Mesenchymal stem cell (in vitro differentiated cells and primary cell): ENCODE measurements around the gene CAMK2G.

Source experiments
- DNase-seq: peaks from one replicate; pipeline ENCODE4 v3.0.0-alpha.2; 2013
- H2AFZ ChIP-seq: one replicate; pipeline ENCODE4 v1.6.1; 2013; ENCODE audit warnings: low read depth, mild to moderate bottlenecking, control low read depth, inconsistent platforms, low read length, moderate library complexity
- H2AK5ac ChIP-seq: 2 replicates; pipeline ENCODE4 v1.6.1; 2013; ENCODE audit warnings: low read length, moderate library complexity, mild to moderate bottlenecking, inconsistent platforms; ENCODE audit not compliant: severe bottlenecking
- H2BK120ac ChIP-seq: one replicate; pipeline ENCODE4 v1.6.1; 2013; ENCODE audit warnings: low read depth, mild to moderate bottlenecking, inconsistent platforms, low read length, moderate library complexity
- H2BK12ac ChIP-seq, 2 experiments: one replicate each; pipeline ENCODE4 v1.6.1; 2013; ENCODE audit warnings: inconsistent platforms in 2 of 2, low read length in 2 of 2, mild to moderate bottlenecking in 2 of 2, moderate library complexity in 2 of 2, control low read depth in 1 of 2
- H2BK15ac ChIP-seq: one replicate; pipeline ENCODE4 v1.6.1; 2013; ENCODE audit warnings: mild to moderate bottlenecking, low read depth, inconsistent platforms; ENCODE audit not compliant: poor library complexity, severe bottlenecking
- H2BK5ac ChIP-seq: 2 replicates; pipeline ENCODE4 v1.6.1; 2013; ENCODE audit warnings: low read depth, mild to moderate bottlenecking, low read length, control low read depth, inconsistent platforms; ENCODE audit not compliant: poor library complexity, severe bottlenecking
- H3K14ac ChIP-seq, 2 experiments: one replicate each; pipeline ENCODE4 v1.6.1; 2013; ENCODE audit warnings: inconsistent platforms in 2 of 2, low read length in 2 of 2, control low read depth in 1 of 2, mild to moderate bottlenecking in 1 of 2, moderate library complexity in 1 of 2
- H3K18ac ChIP-seq, 2 experiments: one replicate each; pipeline ENCODE4 v1.6.1; 2013; ENCODE audit warnings: inconsistent platforms in 2 of 2, low read length in 2 of 2, control low read depth in 1 of 2, low read depth in 1 of 2, mild to moderate bottlenecking in 1 of 2
- H3K23ac ChIP-seq, 2 experiments: one replicate each; pipeline ENCODE4 v1.6.1; 2013; ENCODE audit warnings: inconsistent platforms in 2 of 2, low read length in 2 of 2, mild to moderate bottlenecking in 2 of 2, moderate library complexity in 2 of 2, control low read depth in 1 of 2
- H3K27ac ChIP-seq: 2 replicates; pipeline ENCODE4 v1.5.1; 2013; ENCODE audit warnings: mild to moderate bottlenecking, moderate library complexity, low read length, control low read depth, inconsistent platforms; ENCODE audit not compliant: poor library complexity, severe bottlenecking
- H3K27me3 ChIP-seq, 2 experiments: 2 replicates each; pipeline versions ENCODE4 v1.6.1 to v1.7.0; 2013; ENCODE audit warnings: low read length in 2 of 2, mild to moderate bottlenecking in 2 of 2, moderate library complexity in 2 of 2, control low read depth in 1 of 2, inconsistent platforms in 1 of 2; ENCODE audit not compliant: control insufficient read depth in 1 of 2, insufficient read depth in 1 of 2
- H3K36me3 ChIP-seq, 2 experiments: 2 replicates each; pipeline versions ENCODE4 v1.6.1 to v1.7.0; 2013; ENCODE audit warnings: low read length in 2 of 2, control low read depth in 1 of 2, inconsistent platforms in 1 of 2, low read depth in 1 of 2, mild to moderate bottlenecking in 1 of 2; ENCODE audit not compliant: insufficient read depth in 2 of 2, control insufficient read depth in 1 of 2
- H3K4ac ChIP-seq, 2 experiments: one replicate each; pipeline ENCODE4 v1.6.1; 2013; ENCODE audit warnings: inconsistent platforms in 2 of 2, low read length in 2 of 2, mild to moderate bottlenecking in 2 of 2, moderate library complexity in 2 of 2, control low read depth in 1 of 2, low read depth in 1 of 2
- H3K4me1 ChIP-seq: 2 replicates; pipeline ENCODE4 v1.6.1; 2013; ENCODE audit warnings: low read depth, low read length, control low read depth; ENCODE audit not compliant: control insufficient read depth, insufficient read depth
- H3K4me2 ChIP-seq: 2 replicates; pipeline ENCODE4 v1.6.1; 2013; ENCODE audit warnings: low read length, mild to moderate bottlenecking, inconsistent platforms; ENCODE audit not compliant: poor library complexity, severe bottlenecking
- H3K4me3 ChIP-seq, 2 experiments: 2 replicates each; pipeline versions ENCODE4 v1.5.1 to v1.7.0; 2013; ENCODE audit warnings: low read length in 2 of 2, mild to moderate bottlenecking in 2 of 2, control low read depth in 1 of 2, low read depth in 1 of 2; ENCODE audit not compliant: insufficient read depth in 1 of 2
- H3K79me1 ChIP-seq: replicated peaks from 2 replicates; pipeline ENCODE4 v1.6.1; 2013; ENCODE audit warnings: mild to moderate bottlenecking, control low read depth, low read length, inconsistent platforms; ENCODE audit not compliant: poor library complexity, severe bottlenecking
- H3K9ac ChIP-seq: 2 replicates; pipeline ENCODE4 v1.7.0; 2013; ENCODE audit warnings: mild to moderate bottlenecking, low read length, moderate library complexity
- H3K9me3 ChIP-seq: 2 replicates; pipeline ENCODE4 v1.7.0; 2013; ENCODE audit warnings: mild to moderate bottlenecking, low read length; ENCODE audit not compliant: control insufficient read depth
- H4K8ac ChIP-seq: one replicate; pipeline ENCODE4 v1.6.1; 2013; ENCODE audit warnings: inconsistent platforms, mild to moderate bottlenecking, low read length, moderate library complexity
- H4K91ac ChIP-seq: one replicate; pipeline ENCODE4 v1.6.1; 2013; ENCODE audit warnings: mild to moderate bottlenecking, low read length, inconsistent platforms
- WGBS: methylation state at CpG from one replicate; pipeline ENCODE4 v1.1.7; 2013; ENCODE audit warnings: mixed read lengths; 5-methylcytosine and 5-hydroxymethylcytosine counted together

CAMK2G gene

GRCh38 chr10:73800560-73801252 lies 73.6 kb downstream of the CAMK2G start:
- Histone ChIP-seq H3K18ac (no peak overlapping the region), H4K8ac (no peak overlapping the region), H3K9me3 (no peaks in the 10 kb centered on the region), H2BK5ac (no peak overlapping the region), H2AK5ac (no peak overlapping the region), H2BK12ac (no peak overlapping the region), H3K79me1 (peaks cover 2% of the 10 kb centered on the region), H3K9ac (no peak overlapping the region), H2BK120ac (no peak overlapping the region), H2AFZ (no peak overlapping the region), H3K36me3 (peaks cover 81 to 96% of the 10 kb centered on the region in 2 experiments), H3K27me3 (no peaks in the 10 kb centered on the region), H3K4me3 (no peak overlapping the region), H3K4ac (no peak overlapping the region), H3K23ac (no peak overlapping the region), H4K91ac (no peak overlapping the region), H3K4me2 (no peak overlapping the region), H3K27ac (no peak overlapping the region), H3K14ac (no peak overlapping the region), H2BK15ac (no peak overlapping the region), H3K4me1 (peaks cover 2% of the 10 kb centered on the region)
- no peak for DNase-seq
- 95% methylated on average over 15 of the region's 20 CpGs for WGBS

- WGBS: 91% methylated on average over 6 of the region's 9 CpGs
- H2AK5ac ChIP-seq: no peak overlapping the region
- H3K27ac ChIP-seq: no peak overlapping the region
- H3K79me1 ChIP-seq: no peaks in the 10 kb centered on the region
- no peaks in the 10 kb centered on the region for H3K27me3 ChIP-seq
- H3K9ac ChIP-seq: no peak overlapping the region
- no peak overlapping the region for H4K8ac ChIP-seq
- no peak overlapping the region for H3K4ac ChIP-seq
- H3K9me3 ChIP-seq: no peaks in the 10 kb centered on the region
- H3K36me3 ChIP-seq: peaks cover 80 to 96% of the 10 kb centered on the region in 2 experiments
- H3K23ac ChIP-seq: no peak overlapping the region
- H2AFZ ChIP-seq: no peak overlapping the region
- H3K14ac ChIP-seq: no peak overlapping the region
- peaks cover 2% of the 10 kb centered on the region for H3K4me1 ChIP-seq
- DNase-seq: no peak
- H2BK15ac ChIP-seq: no peak overlapping the region
- H3K4me3 ChIP-seq: no peak overlapping the region
- no peak overlapping the region for H2BK5ac ChIP-seq
- H4K91ac ChIP-seq: peak overlapping the region; percentile 41
- no peak overlapping the region for H2BK12ac ChIP-seq
- no peak overlapping the region for H2BK120ac ChIP-seq
- no peak overlapping the region for H3K4me2 ChIP-seq
- H3K18ac ChIP-seq: no peak overlapping the region
Observed at GRCh38 chr10:73799899-73800559, 74.3 kb downstream of the CAMK2G start.

GRCh38 chr10:73798927-73799560 lies 75.3 kb downstream of the CAMK2G start:
- Histone ChIP-seq H2BK5ac (no peak overlapping the region), H3K79me1 (no peaks in the 10 kb centered on the region), H2AK5ac (no peak overlapping the region), H2BK15ac (no peak overlapping the region), H3K27ac (no peak overlapping the region), H3K23ac (no peak overlapping the region), H3K27me3 (no peaks in the 10 kb centered on the region), H4K8ac (no peak overlapping the region), H2BK120ac (no peak overlapping the region), H2BK12ac (no peak overlapping the region), H3K14ac (no peak overlapping the region), H3K4me3 (no peak overlapping the region), H3K4ac (no peak overlapping the region), H3K4me1 (peaks cover 2% of the 10 kb centered on the region), H3K18ac (peak overlapping the region in 1 of 2 experiments; percentile 13), H3K36me3 (peaks cover 87 to 96% of the 10 kb centered on the region in 2 experiments), H4K91ac (peak overlapping the region; percentile 18), H3K9ac (no peak overlapping the region), H3K9me3 (no peaks in the 10 kb centered on the region), H2AFZ (no peak overlapping the region), H3K4me2 (no peak overlapping the region)
- WGBS: 98% methylated on average over 8 of the region's 10 CpGs
- no peak for DNase-seq

GRCh38 chr10:73798087-73798486 lies 76.3 kb downstream of the CAMK2G start:
- no peaks in the 10 kb centered on the region for H3K9me3 ChIP-seq
- peaks cover 4% of the 10 kb centered on the region for H3K79me1 ChIP-seq
- no peak overlapping the region for H2AK5ac ChIP-seq
- no peak overlapping the region for H4K91ac ChIP-seq
- H3K27me3 ChIP-seq: no peaks in the 10 kb centered on the region
- H3K14ac ChIP-seq: no peak overlapping the region
- no peak overlapping the region for H2BK15ac ChIP-seq
- H2BK120ac ChIP-seq: no peak overlapping the region
- no peak overlapping the region for H2BK5ac ChIP-seq
- H4K8ac ChIP-seq: no peak overlapping the region
- H3K4me1 ChIP-seq: no peaks in the 10 kb centered on the region
- no peak overlapping the region for H2AFZ ChIP-seq
- H3K23ac ChIP-seq: no peak overlapping the region
- 95% methylated on average over 6 of the region's 6 CpGs for WGBS
- H3K9ac ChIP-seq: no peak overlapping the region
- H3K18ac ChIP-seq: no peak overlapping the region
- DNase-seq: no peak
- H3K36me3 ChIP-seq: peaks cover 88 to 96% of the 10 kb centered on the region in 2 experiments
- no peak overlapping the region for H2BK12ac ChIP-seq
- H3K4me2 ChIP-seq: no peak overlapping the region
- H3K4ac ChIP-seq: no peak overlapping the region
- no peak overlapping the region for H3K27ac ChIP-seq
- H3K4me3 ChIP-seq: no peak overlapping the region
